Measurements from ENCODE around the gene PFDN4.

Gene PFDN4

GRCh38 chr20:54205450-54205849 lies 2.4 kb upstream of the PFDN4 start:
- DNase-seq (ENCODE audit: insufficient read length): no peak
- no peak for FAIRE-seq
- TF ChIP-seq POLR2A (IDR thresholded peaks at IDR 0.05; ENCODE audit: low read depth, low read length) (no peak), POLR2AphosphoS5 (IDR thresholded peaks at IDR 0.05; ENCODE audit: low read depth, low read length) (no peak), TAF1 (IDR thresholded peaks at IDR 0.05; ENCODE audit: borderline replicate concordance, low read depth, low read length) (no peak)

GRCh38 chr20:54207053-54207742 lies 689 bp upstream of the PFDN4 start:
- FAIRE-seq (no peak), DNase-seq (ENCODE audit: insufficient read length) (no peak)
- no peak for TF ChIP-seq POLR2A (IDR thresholded peaks at IDR 0.05; ENCODE audit: low read depth, low read length)
- no peak for TF ChIP-seq POLR2AphosphoS5 (IDR thresholded peaks at IDR 0.05; ENCODE audit: low read depth, low read length)
- no peak for TF ChIP-seq TAF1 (IDR thresholded peaks at IDR 0.05; ENCODE audit: borderline replicate concordance, low read depth, low read length)

- TF ChIP-seq POLR2AphosphoS5 (IDR thresholded peaks at IDR 0.05; ENCODE audit: low read depth, low read length) (no peak), TAF1 (IDR thresholded peaks at IDR 0.05; ENCODE audit: borderline replicate concordance, low read depth, low read length) (no peak)
- FAIRE-seq (no peak), DNase-seq (ENCODE audit: insufficient read length) (no peak)
Measured at GRCh38 chr20:54208548-54209176, 775 bp downstream of the PFDN4 start.

- DNase-seq (ENCODE audit: insufficient read length): no peak
- no peak for FAIRE-seq
- TF ChIP-seq TAF1 (IDR thresholded peaks at IDR 0.05; ENCODE audit: borderline replicate concordance, low read depth, low read length) (no peak), POLR2AphosphoS5 (IDR thresholded peaks at IDR 0.05; ENCODE audit: low read depth, low read length) (no peak), POLR2A (IDR thresholded peaks at IDR 0.05; ENCODE audit: low read depth, low read length) (no peak)
Measured at GRCh38 chr20:54209216-54209813, 1.4 kb downstream of the PFDN4 start.

- TF ChIP-seq POLR2AphosphoS5 (IDR thresholded peaks at IDR 0.05; ENCODE audit: low read depth, low read length) (no peak), POLR2A (IDR thresholded peaks at IDR 0.05; ENCODE audit: low read depth, low read length) (no peak), TAF1 (IDR thresholded peaks at IDR 0.05; ENCODE audit: borderline replicate concordance, low read depth, low read length) (no peak)
- no peak for FAIRE-seq
Measured at GRCh38 chr20:54212226-54212625, 4.3 kb downstream of the PFDN4 start.

GRCh38 chr20:54212871-54213270 lies 5.0 kb downstream of the PFDN4 start:
- no peak for DNase-seq (ENCODE audit: insufficient read length)
- FAIRE-seq: no peak
- no peak for TF ChIP-seq TAF1 (IDR thresholded peaks at IDR 0.05; ENCODE audit: borderline replicate concordance, low read depth, low read length)
- no peak for TF ChIP-seq POLR2AphosphoS5 (IDR thresholded peaks at IDR 0.05; ENCODE audit: low read depth, low read length)
- TF ChIP-seq POLR2A (IDR thresholded peaks at IDR 0.05; ENCODE audit: low read depth, low read length): no peak

More at GRCh38 chr20:54212226-54212625, 4.3 kb downstream of the PFDN4 start:
- DNase-seq (ENCODE audit: insufficient read length): no peak

GRCh38 chr20:54214566-54214965 lies 6.7 kb downstream of the PFDN4 start:
- FAIRE-seq (no peak), DNase-seq (ENCODE audit: insufficient read length) (no peak)
- no peak for TF ChIP-seq TAF1 (IDR thresholded peaks at IDR 0.05; ENCODE audit: borderline replicate concordance, low read depth, low read length)
- TF ChIP-seq POLR2AphosphoS5 (IDR thresholded peaks at IDR 0.05; ENCODE audit: low read depth, low read length): no peak
- TF ChIP-seq POLR2A (IDR thresholded peaks at IDR 0.05; ENCODE audit: low read depth, low read length): no peak

- TF ChIP-seq TAF1 (IDR thresholded peaks at IDR 0.05; ENCODE audit: borderline replicate concordance, low read depth, low read length): no peak
- TF ChIP-seq POLR2AphosphoS5 (IDR thresholded peaks at IDR 0.05; ENCODE audit: low read depth, low read length): no peak
- no peak for TF ChIP-seq POLR2A (IDR thresholded peaks at IDR 0.05; ENCODE audit: low read depth, low read length)
- DNase-seq (ENCODE audit: insufficient read length) (no peak), FAIRE-seq (no peak)
Measured at GRCh38 chr20:54215157-54215789, 7.4 kb downstream of the PFDN4 start.

- FAIRE-seq: no peak
- TF ChIP-seq TAF1 (IDR thresholded peaks at IDR 0.05; ENCODE audit: borderline replicate concordance, low read depth, low read length) (no peak), POLR2AphosphoS5 (IDR thresholded peaks at IDR 0.05; ENCODE audit: low read depth, low read length) (no peak), POLR2A (IDR thresholded peaks at IDR 0.05; ENCODE audit: low read depth, low read length) (no peak)
- no peak for DNase-seq (ENCODE audit: insufficient read length)
Measured at GRCh38 chr20:54217762-54218161, 9.9 kb downstream of the PFDN4 start.

- FAIRE-seq (no peak), DNase-seq (ENCODE audit: insufficient read length) (no peak)
- no peak for TF ChIP-seq POLR2AphosphoS5 (IDR thresholded peaks at IDR 0.05; ENCODE audit: low read depth, low read length)
- TF ChIP-seq POLR2A (IDR thresholded peaks at IDR 0.05; ENCODE audit: low read depth, low read length): no peak
- no peak for TF ChIP-seq TAF1 (IDR thresholded peaks at IDR 0.05; ENCODE audit: borderline replicate concordance, low read depth, low read length)
Measured at GRCh38 chr20:54218470-54218869, 10.6 kb downstream of the PFDN4 start.

GRCh38 chr20:54219751-54220426 lies 12.0 kb downstream of the PFDN4 start:
- FAIRE-seq (no peak), DNase-seq (ENCODE audit: insufficient read length) (no peak)
- TF ChIP-seq TAF1 (IDR thresholded peaks at IDR 0.05; ENCODE audit: borderline replicate concordance, low read depth, low read length) (no peak), POLR2AphosphoS5 (IDR thresholded peaks at IDR 0.05; ENCODE audit: low read depth, low read length) (no peak), POLR2A (IDR thresholded peaks at IDR 0.05; ENCODE audit: low read depth, low read length) (no peak)
